Tibial nerve (tissue), 4 donors: ENCODE results near the gene FRMD6. TPM values are rescaled to one million over a fixed set of nuclear protein-coding genes. Genes with fewer than 3 reads are reported as not detected.
"Not testable (repeated sequence)": the region's sequence is repeated elsewhere in the genome, so short reads cannot be mapped to it uniquely, and the experiment has no call there.

Experiments used
- DNase-seq, 2 donors: peaks; one replicate each; pipeline ENCODE4 v3.0.0-alpha.2; 2019; ENCODE audit warnings: low spot score in 2 of 2
- H3K27ac ChIP-seq, 4 donors: fragments of 200-600 bp; sonication (generic) in 3 of 4; one replicate each; pipeline ENCODE4 v1.5.1; 2017 to 2019; ENCODE audit warnings: mild to moderate bottlenecking in 1 of 4
- H3K27me3 ChIP-seq, 2 donors: fragments of 200-600 bp; sonication (generic) in 1 of 2; one replicate each; pipeline versions ENCODE4 v1.5.1 to v1.6.0; 2017 to 2019
- H3K36me3 ChIP-seq, 3 donors: fragments of 200-600 bp; sonication (generic); one replicate each; pipeline ENCODE4 v1.5.1; 2018 to 2019
- H3K4me1 ChIP-seq, 4 donors: fragments of 200-600 bp; sonication (generic) in 3 of 4; one replicate each; pipeline ENCODE4 v1.5.1; 2017 to 2019
- H3K4me3 ChIP-seq, 4 donors: fragments of 200-600 bp; sonication (generic) in 3 of 4; one replicate each; pipeline ENCODE4 v1.5.1; 2017 to 2019; ENCODE audit warnings: mild to moderate bottlenecking in 1 of 4, moderate library complexity in 1 of 4
- H3K9me3 ChIP-seq, 4 donors: fragments of 200-600 bp; sonication (generic) in 3 of 4; one replicate each; pipeline ENCODE4 v1.5.1; 2017 to 2019
- CTCF ChIP-seq, 5 experiments: fragments of 200-600 bp in 3 of 5; fragments of 450-650 bp in 2 of 5; sonication (generic) in 3 of 5; IDR thresholded peaks; one replicate each; pipeline ENCODE4 v1.5.1; 2016 to 2019; ENCODE audit warnings: antibody characterized with exemption in 5 of 5, mild to moderate bottlenecking in 3 of 5, moderate library complexity in 2 of 5
- EP300 ChIP-seq, 2 donors: sonication (generic); formaldehyde crosslinking; IDR thresholded peaks; one replicate each; pipeline ENCODE4 v1.6.1; 2017; ENCODE audit warnings: antibody characterized with exemption in 2 of 2, mild to moderate bottlenecking in 1 of 2
- POLR2A ChIP-seq, 2 donors: fragments of 450-650 bp; IDR thresholded peaks; one replicate each; pipeline ENCODE4 v1.6.1; 2017; ENCODE audit warnings: antibody characterized with exemption in 2 of 2, mild to moderate bottlenecking in 2 of 2, moderate library complexity in 2 of 2
- WGBS, 2 donors: methylation state at CpG; one replicate each; pipeline ENCODE4 v1.1.5; 2018; 5-methylcytosine and 5-hydroxymethylcytosine counted together
- total RNA-seq, 4 donors: library from RNA; depleted of rRNA; stranded (reverse); fragments of >200 nt; gene quantifications; one replicate each; pipeline ENCODE4 v1.1.0, GENCODE V29; 2016

FRMD6 gene
- total RNA-seq, 4 donors from 2014 or later, result 31.6 to 52.4 (median 44.9) TPM

DNA sequence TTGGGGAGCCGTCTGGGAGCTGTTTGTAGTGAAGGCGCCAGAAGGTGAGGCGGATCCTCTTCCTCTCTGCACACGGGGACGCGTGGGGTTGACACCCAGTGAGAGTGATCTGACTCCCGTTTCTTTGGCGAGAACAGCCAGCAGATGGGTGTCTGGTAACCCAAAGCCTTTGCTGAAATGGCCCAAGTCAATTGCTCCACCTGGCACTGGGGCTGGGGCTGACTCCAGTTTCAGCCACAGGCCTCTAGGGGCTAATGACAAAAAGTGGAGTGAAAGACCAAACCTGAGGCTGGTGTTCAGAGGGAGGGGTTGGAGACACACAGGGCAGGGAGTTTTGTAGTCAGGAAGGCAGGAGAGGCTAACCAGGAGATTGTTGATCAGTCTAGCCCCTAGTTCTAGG is 87.0 kb downstream of the FRMD6 start:
- H3K4me3 ChIP-seq, result no peak overlapping the region
- WGBS, 2 donors, result 56 to 58% methylated on average over 8 of the region's 8 CpGs
- no peak for DNase-seq
- H3K36me3 ChIP-seq, result no peaks in the 10 kb centered on the region
- no peaks in the 10 kb centered on the region for H3K4me1 ChIP-seq
- no peaks in the 10 kb centered on the region for H3K27me3 ChIP-seq
- H3K9me3 ChIP-seq, result peaks cover 0 to 6% (median 0%) of the 10 kb centered on the region in 4 donors
- TF ChIP-seq POLR2A (IDR thresholded peaks at IDR 0.05) (no peak), EP300 (IDR thresholded peaks at IDR 0.05) (no peak), CTCF (IDR thresholded peaks at IDR 0.05) (no peak)
- H3K27ac ChIP-seq, result no peak overlapping the region

- WGBS, 2 donors, result 78 to 82% methylated on average over 16 to 22 of the region's 23 CpGs
Observed at GRCh38 chr14:51743588-51744000, 91.9 kb downstream of the FRMD6 start.

GRCh38 chr14:51744372-51745130 is 92.8 kb downstream of the FRMD6 start:
- no peaks in the 10 kb centered on the region for H3K9me3 ChIP-seq
- 89 to 90% methylated on average over 30 of the region's 31 CpGs for WGBS, 2 donors
- H3K36me3 ChIP-seq, result no peaks in the 10 kb centered on the region
- no peak overlapping the region for H3K4me3 ChIP-seq
- no peak overlapping the region for H3K27ac ChIP-seq
- H3K27me3 ChIP-seq, result no peaks in the 10 kb centered on the region
- no peak for DNase-seq
- no peaks in the 10 kb centered on the region for H3K4me1 ChIP-seq
- no peak for TF ChIP-seq CTCF (IDR thresholded peaks at IDR 0.05)
- no peak for TF ChIP-seq EP300 (IDR thresholded peaks at IDR 0.05)
- no peak for TF ChIP-seq POLR2A (IDR thresholded peaks at IDR 0.05)

More at GRCh38 chr14:51743588-51744000, 91.9 kb downstream of the FRMD6 start:
- H3K36me3 ChIP-seq, result no peaks in the 10 kb centered on the region
- H3K4me1 ChIP-seq, result no peaks in the 10 kb centered on the region
- H3K27ac ChIP-seq, result no peak overlapping the region
- DNase-seq, result no peak
- H3K9me3 ChIP-seq, result no peaks in the 10 kb centered on the region
- H3K27me3 ChIP-seq, result no peaks in the 10 kb centered on the region
- no peak overlapping the region for H3K4me3 ChIP-seq
- TF ChIP-seq EP300 (IDR thresholded peaks at IDR 0.05) (no peak), CTCF (IDR thresholded peaks at IDR 0.05) (no peak), POLR2A (IDR thresholded peaks at IDR 0.05) (no peak)

- not testable (repeated sequence) for H3K27ac ChIP-seq, DNase-seq, H3K4me1 ChIP-seq, H3K4me3 ChIP-seq, H3K9me3 ChIP-seq, H3K27me3 ChIP-seq, H3K36me3 ChIP-seq
- 85 to 93% methylated on average over 25 of the region's 25 CpGs for WGBS, 2 donors
Observed at GRCh38 chr14:51746823-51747222, 95.1 kb downstream of the FRMD6 start.

GRCh38 chr14:51750542-51750941 is 98.8 kb downstream of the FRMD6 start:
- no peak for DNase-seq
- Histone ChIP-seq H3K27me3 (no peaks in the 10 kb centered on the region), H3K36me3 (no peaks in the 10 kb centered on the region), H3K9me3 (no peaks in the 10 kb centered on the region), H3K4me3 (no peak overlapping the region), H3K27ac (no peak overlapping the region), H3K4me1 (no peaks in the 10 kb centered on the region)
- TF ChIP-seq POLR2A (IDR thresholded peaks at IDR 0.05), result no peak
- TF ChIP-seq CTCF (IDR thresholded peaks at IDR 0.05), result peak in 1 of 5 experiments; percentile 17
- 64 to 77% methylated on average over 7 to 13 of the region's 13 CpGs for WGBS, 2 donors

DNA sequence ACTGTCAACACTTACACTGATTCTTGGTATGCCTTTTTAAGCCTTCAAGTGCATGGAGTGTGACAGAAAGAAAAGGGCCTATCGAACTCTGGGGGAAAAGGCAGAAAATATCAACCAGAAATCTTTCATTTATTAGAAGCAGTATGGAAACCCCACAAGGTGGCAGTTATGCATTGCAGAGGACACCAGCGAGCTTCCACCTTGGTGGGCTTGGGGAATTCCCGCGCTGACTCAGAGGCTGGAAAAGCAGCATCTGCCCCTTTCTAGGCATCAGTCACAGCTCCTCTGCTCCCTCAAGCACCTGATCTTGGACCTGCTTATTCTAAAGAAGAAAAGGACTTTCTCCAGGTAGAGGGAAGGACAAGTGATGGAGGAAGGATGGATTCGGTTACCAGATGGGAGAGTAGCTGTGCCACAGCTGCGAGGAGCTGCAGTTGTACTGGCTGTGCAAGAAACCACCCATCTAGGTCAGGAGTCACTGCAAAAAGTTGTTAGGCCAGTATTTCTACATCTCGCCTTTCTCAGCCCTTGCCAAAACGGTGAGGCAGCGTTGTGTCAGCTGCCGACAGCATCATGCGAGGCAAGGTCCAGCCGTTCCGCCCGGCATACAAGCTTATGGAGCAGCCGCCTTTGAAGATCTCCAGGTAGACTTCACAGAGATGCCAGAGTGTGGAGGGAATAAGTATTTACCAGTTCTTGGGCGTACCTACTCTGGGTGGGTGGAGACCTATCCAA is 100.1 kb downstream of the FRMD6 start:
- not testable (repeated sequence) for DNase-seq, H3K4me1 ChIP-seq, H3K4me3 ChIP-seq, H3K27ac ChIP-seq, H3K36me3 ChIP-seq, H3K9me3 ChIP-seq, H3K27me3 ChIP-seq
- WGBS, 2 donors, result 91 to 93% methylated on average over 16 of the region's 16 CpGs

GRCh38 chr14:51757756-51758155 is 106.0 kb downstream of the FRMD6 start:
- not testable (repeated sequence) for DNase-seq, H3K27me3 ChIP-seq, H3K4me1 ChIP-seq, H3K9me3 ChIP-seq, H3K36me3 ChIP-seq, H3K27ac ChIP-seq, H3K4me3 ChIP-seq
- 76 to 85% methylated on average over 7 of the region's 7 CpGs for WGBS, 2 donors
